GM19468 (cell line): ENCODE measurements around the gene TBC1D17.

Source experiments
- ATAC-seq: cut with Tn5 transposase; IDR thresholded peaks from one replicate; pipeline ENCODE4 v1.9.1; 2021; ENCODE audit warnings: mild to moderate bottlenecking, moderate library complexity, moderate number of reproducible peaks; ENCODE audit not compliant: unreplicated experiment; ENCODE audit errors: extremely low read depth

The TBC1D17 gene

GRCh38 chr19:49874503-49875157, 2.9 kb upstream of the TBC1D17 start:
- ATAC-seq = no peak

GRCh38 chr19:49875177-49875576, 2.3 kb upstream of the TBC1D17 start:
- no peak for ATAC-seq

- ATAC-seq = no peak
These were observed 1.6 kb upstream of the TBC1D17 start for GRCh38 chr19:49875857-49876421.

GRCh38 chr19:49876422-49877019, 981 bp upstream of the TBC1D17 start:
- peak; percentile 40 for ATAC-seq

GRCh38 chr19:49877879-49878743, 609 bp downstream of the TBC1D17 start:
- peak; percentile 24 for ATAC-seq

GRCh38 chr19:49878744-49879070, 1.2 kb downstream of the TBC1D17 start:
- ATAC-seq = no peak

- ATAC-seq = no peak
These were observed 1.9 kb downstream of the TBC1D17 start for GRCh38 chr19:49879243-49879963.

DNA sequence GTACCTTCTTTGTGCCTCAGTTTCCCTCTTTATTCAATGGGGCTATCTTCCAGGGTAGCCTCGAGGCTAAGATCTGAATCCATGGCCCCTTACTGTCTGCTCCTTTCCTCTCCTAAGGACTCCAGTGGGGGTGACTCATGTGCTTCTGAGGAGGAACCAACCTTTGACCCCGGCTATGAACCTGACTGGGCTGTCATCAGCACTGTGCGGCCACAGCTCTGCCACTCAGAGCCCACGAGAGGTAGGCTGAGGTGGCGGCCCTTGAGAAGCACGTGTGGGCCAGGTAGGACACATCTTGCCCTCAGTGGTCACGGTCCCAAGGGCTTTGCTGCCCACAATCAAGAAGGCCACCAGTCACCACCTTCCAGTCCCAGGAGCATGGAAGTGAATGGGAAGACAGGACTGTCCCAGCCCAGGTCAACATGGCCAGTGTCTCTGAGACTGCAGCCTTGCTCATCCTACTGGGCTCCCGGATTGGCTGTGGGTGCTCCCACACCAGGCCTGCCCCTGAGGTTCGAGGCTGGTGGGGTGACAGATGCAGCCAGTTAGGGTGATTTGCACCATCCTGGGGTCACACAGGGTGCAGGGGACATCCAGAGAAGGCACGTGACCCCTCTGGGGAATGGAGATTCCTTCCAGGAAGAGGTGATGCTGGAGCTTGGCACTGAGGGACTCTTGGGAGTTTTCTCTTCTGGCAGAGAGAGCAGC, 2.8 kb downstream of the TBC1D17 start:
- ATAC-seq = no peak

DNA sequence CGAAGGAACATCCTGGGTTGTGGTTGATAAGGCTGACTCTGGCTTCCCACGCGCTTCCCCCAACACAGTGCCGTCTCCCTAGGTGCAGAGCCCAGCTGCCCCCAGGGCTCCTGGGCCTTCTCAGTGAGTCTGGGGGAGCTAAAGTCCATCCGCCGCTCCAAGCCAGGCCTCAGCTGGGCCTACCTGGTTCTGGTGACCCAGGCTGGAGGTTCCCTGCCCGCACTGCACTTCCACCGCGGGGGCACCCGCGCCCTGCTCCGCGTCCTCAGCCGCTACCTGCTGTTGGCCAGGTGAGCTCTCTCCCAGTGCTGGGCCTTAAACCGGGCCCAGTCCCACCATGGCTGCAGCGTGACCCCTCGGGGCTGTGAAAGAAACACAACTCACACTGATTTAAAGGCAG, 3.7 kb downstream of the TBC1D17 start:
- ATAC-seq = no peak

GRCh38 chr19:49881672-49882394, 4.3 kb downstream of the TBC1D17 start:
- ATAC-seq = no peak

GRCh38 chr19:49882643-49883042, 5.1 kb downstream of the TBC1D17 start:
- ATAC-seq = no peak

GRCh38 chr19:49883094-49883493, 5.6 kb downstream of the TBC1D17 start:
- no peak for ATAC-seq

GRCh38 chr19:49884109-49884508, 6.6 kb downstream of the TBC1D17 start:
- no peak for ATAC-seq

GRCh38 chr19:49884760-49885159, 7.3 kb downstream of the TBC1D17 start:
- ATAC-seq = no peak

DNA sequence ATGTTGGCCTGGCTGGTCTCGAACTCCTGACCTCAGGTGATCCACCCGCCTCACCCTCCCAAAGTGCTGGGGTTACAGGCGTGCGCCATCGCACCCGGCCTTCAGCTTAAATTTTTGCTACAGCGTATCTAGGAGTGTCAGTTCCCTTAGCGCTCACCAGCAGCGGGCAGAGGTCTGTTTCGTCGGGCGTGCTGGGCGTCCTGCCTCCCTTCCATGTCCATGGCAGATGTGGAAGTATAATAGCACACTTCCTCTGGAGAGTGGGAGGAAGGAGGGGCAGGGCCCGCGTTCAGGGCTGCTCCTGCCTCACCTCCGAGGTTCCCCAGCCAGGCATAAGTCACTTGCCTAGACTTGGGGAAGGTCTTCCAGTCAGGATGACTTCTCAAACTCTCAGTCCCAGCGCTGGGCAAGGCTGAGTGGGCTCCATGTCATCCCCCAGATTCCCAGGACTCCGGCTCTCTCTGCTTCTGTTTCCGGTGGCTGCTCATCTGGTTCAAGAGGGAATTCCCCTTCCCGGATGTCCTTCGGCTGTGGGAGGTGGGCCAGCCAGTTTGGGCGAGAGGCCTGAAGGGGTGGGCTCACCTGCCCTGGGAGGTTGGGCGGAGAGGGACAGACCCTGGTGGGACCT, 9.6 kb downstream of the TBC1D17 start:
- no peak for ATAC-seq

DNA sequence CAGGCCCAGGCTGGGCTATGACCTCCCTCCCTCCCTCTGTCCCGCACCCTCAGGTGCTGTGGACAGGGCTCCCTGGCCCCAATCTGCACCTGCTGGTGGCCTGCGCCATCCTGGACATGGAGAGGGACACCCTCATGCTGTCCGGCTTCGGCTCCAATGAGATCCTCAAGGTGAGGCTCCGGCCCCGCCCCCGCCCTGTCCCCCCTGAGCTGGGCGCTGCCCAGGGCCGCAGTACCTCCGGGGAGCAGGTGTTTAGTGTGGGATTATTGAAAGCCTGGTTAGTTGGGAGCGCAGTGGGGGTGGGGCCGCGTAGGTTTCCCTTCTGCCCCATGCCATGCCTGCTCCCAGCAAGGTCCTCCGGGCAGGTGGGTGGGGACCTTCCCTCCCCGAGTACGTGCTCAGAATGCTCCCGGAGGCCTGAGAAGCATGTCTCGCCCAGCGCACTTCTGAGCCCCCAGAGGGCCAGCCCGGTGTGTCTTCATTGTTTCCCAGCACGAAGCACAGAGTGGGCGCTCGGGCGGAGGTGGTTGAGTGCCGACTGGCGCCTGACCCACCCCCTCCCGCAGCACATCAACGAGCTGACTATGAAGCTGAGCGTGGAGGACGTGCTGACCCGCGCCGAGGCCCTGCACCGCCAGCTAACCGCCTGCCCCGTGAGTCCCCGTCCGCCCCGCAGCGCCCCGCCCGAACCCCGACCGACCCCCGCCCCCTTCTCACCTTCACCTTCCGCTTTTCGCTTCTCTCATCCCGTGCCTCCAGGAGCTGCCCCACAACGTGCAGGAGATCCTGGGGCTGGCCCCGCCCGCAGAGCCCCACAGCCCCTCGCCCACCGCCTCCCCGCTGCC, 10.4 kb downstream of the TBC1D17 start:
- ATAC-seq = no peak

GRCh38 chr19:49888510-49888824, 11.0 kb downstream of the TBC1D17 start:
- no peak for ATAC-seq
